Measurements from ENCODE around the gene GNS. TPM values are rescaled to one million over a fixed set of nuclear protein-coding genes. Genes with fewer than 3 reads are reported as not detected.

The GNS gene
- total RNA-seq, 1 donor from 2014 or later, result 97.2 TPM

GRCh38 chr12:64737539-64737938 lies 21.7 kb downstream of the GNS start:
- H3K4me1 ChIP-seq, result peaks cover 44% of the 10 kb centered on the region
- no peak for TF ChIP-seq CTCF (IDR thresholded peaks at IDR 0.05; ENCODE audit: borderline replicate concordance)
- intact Hi-C loops (cut with micrococcal nuclease), result no loop called here
- H3K36me3 ChIP-seq, result peaks cover 89% of the 10 kb centered on the region
- H3K9me3 ChIP-seq (replicated peaks), result no peaks in the 10 kb centered on the region
- DNase-seq, result no peak
- no peak overlapping the region for H3K4me3 ChIP-seq
- no peaks in the 10 kb centered on the region for H3K27me3 ChIP-seq (ENCODE audit: low read depth)
- H3K27ac ChIP-seq (replicated peaks), result no peak overlapping the region

GRCh38 chr12:64736771-64737170 lies 22.4 kb downstream of the GNS start:
- intact Hi-C loops (cut with micrococcal nuclease), result no loop called here
- no peak for TF ChIP-seq CTCF (IDR thresholded peaks at IDR 0.05; ENCODE audit: borderline replicate concordance)
- Histone ChIP-seq H3K27ac (replicated peaks) (no peak overlapping the region), H3K27me3 (ENCODE audit: low read depth) (no peaks in the 10 kb centered on the region), H3K9me3 (replicated peaks) (no peaks in the 10 kb centered on the region), H3K36me3 (peaks cover 81% of the 10 kb centered on the region), H3K4me3 (no peak overlapping the region), H3K4me1 (peaks cover 44% of the 10 kb centered on the region)
- DNase-seq, result no peak

- peaks cover 79% of the 10 kb centered on the region for H3K36me3 ChIP-seq
- peaks cover 52% of the 10 kb centered on the region for H3K4me1 ChIP-seq
- TF ChIP-seq CTCF (IDR thresholded peaks at IDR 0.05; ENCODE audit: borderline replicate concordance), result no peak
- no peak overlapping the region for H3K4me3 ChIP-seq
- no peaks in the 10 kb centered on the region for H3K9me3 ChIP-seq (replicated peaks)
- peak overlapping the region; percentile 83 for H3K27ac ChIP-seq (replicated peaks)
- no peak for DNase-seq
- no peaks in the 10 kb centered on the region for H3K27me3 ChIP-seq (ENCODE audit: low read depth)
- intact Hi-C loops (cut with micrococcal nuclease), result no loop called here
Observed at GRCh38 chr12:64735442-64735841, 23.8 kb downstream of the GNS start.

GRCh38 chr12:64733857-64734256 lies 25.3 kb downstream of the GNS start:
- peaks cover 65% of the 10 kb centered on the region for H3K4me1 ChIP-seq
- intact Hi-C loops (cut with micrococcal nuclease), result no loop called here

GRCh38 chr12:64731683-64732082 lies 27.5 kb downstream of the GNS start:
- no peak overlapping the region for H3K4me3 ChIP-seq
- peaks cover 57% of the 10 kb centered on the region for H3K36me3 ChIP-seq
- H3K27me3 ChIP-seq (ENCODE audit: low read depth), result no peaks in the 10 kb centered on the region
- no peaks in the 10 kb centered on the region for H3K9me3 ChIP-seq (replicated peaks)
- no peak for DNase-seq
- peaks cover 56% of the 10 kb centered on the region for H3K4me1 ChIP-seq
- TF ChIP-seq CTCF (IDR thresholded peaks at IDR 0.05; ENCODE audit: borderline replicate concordance), result no peak
- no peak overlapping the region for H3K27ac ChIP-seq (replicated peaks)
- intact Hi-C loops (cut with micrococcal nuclease), result no loop called here

More at GRCh38 chr12:64733857-64734256, 25.3 kb downstream of the GNS start:
- Histone ChIP-seq H3K9me3 (replicated peaks) (no peaks in the 10 kb centered on the region), H3K27me3 (ENCODE audit: low read depth) (no peaks in the 10 kb centered on the region), H3K4me3 (no peak overlapping the region), H3K27ac (replicated peaks) (peak overlapping the region; percentile 83), H3K36me3 (peaks cover 64% of the 10 kb centered on the region)
- DNase-seq, result peak; percentile 66
- TF ChIP-seq CTCF (IDR thresholded peaks at IDR 0.05; ENCODE audit: borderline replicate concordance), result no peak

GRCh38 chr12:64730588-64730969 lies 28.6 kb downstream of the GNS start:
- Histone ChIP-seq H3K27me3 (ENCODE audit: low read depth) (no peaks in the 10 kb centered on the region), H3K36me3 (peaks cover 54% of the 10 kb centered on the region), H3K9me3 (replicated peaks) (no peaks in the 10 kb centered on the region), H3K27ac (replicated peaks) (peak overlapping the region; percentile 71), H3K4me3 (peak overlapping the region; percentile 19), H3K4me1 (peaks cover 45% of the 10 kb centered on the region)
- intact Hi-C loops (cut with micrococcal nuclease), result no loop called here
- no peak for TF ChIP-seq CTCF (IDR thresholded peaks at IDR 0.05; ENCODE audit: borderline replicate concordance)
- no peak for DNase-seq

Measured in left ventricle myocardium inferior (tissue), 1 donor.